ENCODE results near the gene ICAM5. TPM values are rescaled to one million over a fixed set of nuclear protein-coding genes. Genes with fewer than 3 reads are reported as not detected.

The ICAM5 gene
- total RNA-seq, 2 donors from 2014 or later = 0.10 to 0.25 TPM

DNA sequence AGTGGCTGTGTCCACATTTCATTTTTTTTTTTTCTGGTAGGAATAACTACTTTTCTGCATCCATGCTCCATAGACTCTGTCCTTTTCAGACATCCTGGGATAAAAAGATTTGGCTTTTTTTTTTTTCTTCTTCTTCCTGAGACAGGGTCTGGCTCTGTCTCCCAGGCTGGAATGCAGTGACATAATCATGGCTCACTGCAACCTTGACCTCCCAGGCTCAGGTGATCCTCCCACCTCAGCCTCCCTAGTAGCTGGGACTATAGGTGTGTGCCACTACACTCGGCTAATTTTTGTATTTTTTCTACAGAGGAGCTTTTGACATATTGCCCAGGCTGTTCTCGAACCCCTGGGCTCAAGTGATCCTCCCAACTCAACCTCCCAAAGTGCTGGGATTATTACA, 53.7 kb downstream of the ICAM5 start:
- Mint-ChIP-seq H3K27ac (no peak overlapping the region), H3K36me3 (ENCODE audit: low read depth) (no peaks in the 10 kb centered on the region), H3K4me1 (peaks cover 14% of the 10 kb centered on the region), H3K4me3 (no peak overlapping the region), H3K27me3 (no peaks in the 10 kb centered on the region)
- DNase-seq = no peak
- H3K9me3 ChIP-seq (ENCODE audit: control insufficient read depth, low read length, poor library complexity, severe bottlenecking) = no peaks in the 10 kb centered on the region
- no peak for ATAC-seq

DNA sequence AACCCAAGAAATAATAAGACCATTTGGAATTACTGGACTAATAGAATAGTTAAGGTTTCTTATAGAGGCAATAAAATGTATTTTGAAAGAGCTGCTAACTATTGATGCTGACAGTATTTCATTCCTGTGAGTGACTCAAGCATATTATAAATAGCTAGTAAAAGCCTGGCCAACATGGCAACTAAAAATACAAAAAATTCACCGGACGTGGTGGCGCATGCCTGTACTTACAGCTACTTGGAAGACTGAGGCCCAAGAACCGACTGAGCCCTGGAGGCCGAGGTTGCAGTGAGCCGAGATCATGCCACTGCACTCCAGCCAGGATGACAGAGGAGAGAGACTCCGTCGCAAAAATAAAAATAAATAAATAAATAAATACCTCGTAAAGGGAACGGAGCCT, 55.0 kb downstream of the ICAM5 start:
- peaks cover 1% of the 10 kb centered on the region for H3K4me1 Mint-ChIP-seq
- no peak for ATAC-seq
- no peak overlapping the region for H3K4me3 Mint-ChIP-seq
- H3K27me3 Mint-ChIP-seq = no peaks in the 10 kb centered on the region
- H3K27ac Mint-ChIP-seq = no peak overlapping the region
- no peaks in the 10 kb centered on the region for H3K9me3 ChIP-seq (ENCODE audit: control insufficient read depth, low read length, poor library complexity, severe bottlenecking)
- H3K36me3 Mint-ChIP-seq (ENCODE audit: low read depth) = no peaks in the 10 kb centered on the region
- no peak for DNase-seq

Other genes with a start within 250 kb of the ICAM5 start
- gene SHFL, start 203.6 kb upstream of the ICAM5 start, total RNA-seq = 10 to 100 TPM; 65.2 to 68.0 TPM
- gene ANGPTL6, start 187.3 kb upstream of the ICAM5 start, total RNA-seq = 1 to 10 TPM in 1 of 2 donors, under 1 TPM in 1; 0.86 to 2.2 TPM
- 10 to 100 TPM; 79.8 to 87.8 TPM for gene PPAN, start 183.6 kb upstream of the ICAM5 start, total RNA-seq
- 10 to 100 TPM; 46.6 to 50.8 TPM for gene P2RY11, start 178.3 kb upstream of the ICAM5 start, total RNA-seq
- gene EIF3G, start 170.1 kb upstream of the ICAM5 start, total RNA-seq = 100 to 1,000 TPM; 312 to 322 TPM
- gene DNMT1, start 95.0 kb upstream of the ICAM5 start, total RNA-seq = 100 to 1,000 TPM; 204 to 229 TPM
- 10 to 100 TPM; 14.2 to 18.1 TPM for gene S1PR2, start 58.6 kb upstream of the ICAM5 start, total RNA-seq
- 10 to 100 TPM; 33.8 to 44.2 TPM for gene MRPL4, start 37.7 kb upstream of the ICAM5 start, total RNA-seq
- 10 to 100 TPM; 18.7 to 28.1 TPM for gene ICAM1, start 18.8 kb upstream of the ICAM5 start, total RNA-seq
- 1 to 10 TPM in 1 of 2 donors, under 1 TPM in 1; 0.94 to 1.6 TPM for gene ICAM4, start 3.0 kb upstream of the ICAM5 start, total RNA-seq
- 1 to 10 TPM; 1.1 to 2.4 TPM for gene ZGLP1, start 19.9 kb downstream of the ICAM5 start, total RNA-seq
- gene FDX2, start 26.1 kb downstream of the ICAM5 start, total RNA-seq = 1 to 10 TPM; 3.3 to 5.9 TPM
- gene RAVER1, start 43.6 kb downstream of the ICAM5 start, total RNA-seq = 10 to 100 TPM; 40.2 to 49.8 TPM
- 100 to 1,000 TPM; 227 to 251 TPM for gene ICAM3, start 49.7 kb downstream of the ICAM5 start, total RNA-seq
- 100 to 1,000 TPM; 241 to 267 TPM for gene TYK2, start 90.6 kb downstream of the ICAM5 start, total RNA-seq
- 100 to 1,000 TPM; 198 to 207 TPM for gene CDC37, start 113.6 kb downstream of the ICAM5 start, total RNA-seq
- 1 to 10 TPM; 5.7 to 9.5 TPM for gene PDE4A, start 130.6 kb downstream of the ICAM5 start, total RNA-seq
- gene KEAP1, start 213.4 kb downstream of the ICAM5 start, total RNA-seq = 10 to 100 TPM; 13.7 to 27.3 TPM
- gene S1PR5, start 227.5 kb downstream of the ICAM5 start, total RNA-seq = 1 to 10 TPM in 1 of 2 donors, under 1 TPM in 1; 0.50 to 1.3 TPM